NOMO-1 treated with DMSO at 0.1 percent for 48 hours (cell line): ENCODE measurements around the gene MEN1.
"Not testable (repeated sequence)": the region's sequence is repeated elsewhere in the genome, so short reads cannot be mapped to it uniquely, and the experiment has no call there.

Experiments
- DNase-seq: peaks from one replicate; lab custom pipeline; 2025; ENCODE audit not compliant: unreplicated experiment; lab: John Stamatoyannopoulos, UW

The MEN1 gene

GRCh38 chr11:64846998-64847666 lies 36.8 kb upstream of the MEN1 start:
- DNase-seq = peak; percentile 92

GRCh38 chr11:64845776-64846129 lies 35.4 kb upstream of the MEN1 start:
- not testable (repeated sequence) for DNase-seq

- DNase-seq = no peak
These were observed 34.9 kb upstream of the MEN1 start for GRCh38 chr11:64845129-64845775.

GRCh38 chr11:64844330-64845128 lies 34.2 kb upstream of the MEN1 start, which contains the start of gene CDC42BPG:
Gene CDC42BPG, minus strand, starts transcription at chr11:64844653. Its CDS starts 84 bp downstream, at chr11:64844569.
- DNase-seq = peak; percentile 62

DNA sequence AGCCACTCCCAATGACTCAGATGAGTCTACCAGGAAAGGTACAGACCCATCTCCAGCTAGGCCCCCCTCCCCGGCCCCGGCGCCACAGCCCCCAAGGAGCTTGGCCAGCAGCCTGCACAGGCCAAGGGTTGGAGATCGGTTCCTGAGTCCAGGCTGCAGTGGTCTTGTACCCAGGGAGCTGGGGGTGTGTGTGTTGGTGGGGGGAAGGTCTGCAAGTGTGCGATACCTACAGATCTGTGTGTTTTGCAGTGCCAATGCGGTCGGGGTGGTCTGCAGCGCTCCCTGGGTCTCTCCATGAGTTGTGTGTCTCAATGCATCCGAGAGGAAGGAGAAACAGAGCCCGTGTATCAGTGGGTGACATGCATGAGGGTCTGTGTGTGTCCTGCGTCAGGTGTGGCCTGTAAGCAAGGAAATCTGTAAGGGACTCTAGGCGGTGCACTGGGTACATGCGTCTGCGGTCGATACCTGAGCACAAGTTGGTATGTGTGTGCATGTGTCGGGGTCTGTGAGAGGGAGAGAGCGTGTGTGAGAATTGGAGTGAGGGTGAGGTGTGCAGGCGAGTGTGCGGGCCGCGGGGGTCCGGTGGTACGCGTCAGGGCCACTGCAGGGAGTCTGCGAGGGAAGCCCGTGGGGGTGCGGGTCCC lies 33.5 kb upstream of the MEN1 start:
- DNase-seq = no peak

DNA sequence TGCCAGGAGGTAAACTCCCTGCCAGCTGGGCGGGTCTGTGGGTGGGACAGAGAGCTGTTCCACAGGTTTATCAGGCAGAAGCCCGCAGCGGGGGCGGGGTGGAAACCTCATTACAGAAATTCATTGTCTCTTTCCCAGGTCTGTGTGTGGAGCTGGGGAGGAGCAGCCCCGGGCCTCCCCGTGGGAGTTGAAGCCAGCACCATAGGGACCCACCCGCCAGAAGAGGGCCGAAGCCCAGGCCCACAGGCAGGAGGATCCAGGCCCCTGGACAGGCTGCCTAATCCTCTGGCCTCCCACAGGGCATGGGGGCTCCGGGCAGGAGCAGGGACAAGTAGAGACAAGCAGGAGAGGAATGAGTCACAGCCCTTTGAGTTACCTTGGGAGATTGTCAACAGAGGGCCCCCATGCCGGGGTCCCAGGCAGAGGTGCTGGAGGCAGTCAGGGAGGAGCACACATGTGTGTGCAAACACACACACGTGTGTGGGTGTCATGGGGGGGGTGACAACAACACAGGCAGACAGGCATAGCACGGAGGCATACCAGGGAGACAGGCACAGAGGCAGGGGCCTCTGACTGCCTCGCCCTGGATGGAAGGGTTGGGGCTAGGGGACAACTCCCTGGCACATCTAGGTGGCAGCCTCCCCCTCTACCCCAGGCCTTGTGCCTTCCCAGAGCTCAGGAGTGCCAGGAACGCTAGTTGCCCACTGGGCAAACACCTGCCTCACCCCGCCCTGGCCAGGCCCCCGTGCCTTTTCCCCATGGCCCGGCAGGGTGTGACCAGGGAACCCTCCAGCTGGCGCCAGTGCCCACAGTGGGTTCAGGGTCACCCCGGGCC lies 32.7 kb upstream of the MEN1 start:
- no peak for DNase-seq

GRCh38 chr11:64842366-64842759 lies 32.0 kb upstream of the MEN1 start:
- DNase-seq = no peak

DNA sequence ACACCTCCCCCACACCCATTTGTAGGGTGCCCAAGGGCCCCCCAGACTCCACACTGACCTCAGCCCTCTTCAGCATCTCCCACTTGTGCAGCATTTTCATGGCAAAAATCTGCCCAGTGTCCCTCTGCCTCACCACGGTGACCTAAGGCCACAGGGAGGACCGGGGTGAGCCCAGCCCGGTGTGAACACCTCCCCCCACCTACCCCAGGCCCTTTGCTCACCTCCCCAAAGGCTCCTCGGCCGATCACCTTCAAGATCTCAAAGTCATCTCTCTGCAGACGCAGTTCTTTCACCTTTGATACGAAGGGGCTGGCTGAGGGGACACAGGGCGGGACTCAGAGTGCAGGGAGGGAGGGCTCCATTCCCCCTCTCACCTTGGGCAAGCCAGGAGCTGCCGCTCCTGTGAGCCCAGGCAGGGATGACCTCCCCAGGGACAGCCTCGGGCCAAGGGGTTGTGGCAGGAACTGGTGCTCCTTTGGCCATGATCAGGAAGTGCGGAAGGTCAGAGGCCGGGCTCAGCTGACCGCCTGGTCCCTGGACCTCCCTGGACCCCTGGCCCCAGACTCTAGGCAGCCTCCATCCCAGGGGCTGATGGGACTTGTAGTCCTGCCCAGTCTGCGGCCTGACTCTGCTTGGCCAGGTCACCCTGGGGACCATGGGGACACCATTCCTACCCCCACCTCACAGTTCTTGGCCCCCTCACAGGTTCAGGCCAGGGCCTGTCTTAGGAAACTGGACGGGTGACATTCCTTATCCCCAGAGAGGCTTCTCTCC lies 31.4 kb upstream of the MEN1 start:
- DNase-seq = no peak

DNA sequence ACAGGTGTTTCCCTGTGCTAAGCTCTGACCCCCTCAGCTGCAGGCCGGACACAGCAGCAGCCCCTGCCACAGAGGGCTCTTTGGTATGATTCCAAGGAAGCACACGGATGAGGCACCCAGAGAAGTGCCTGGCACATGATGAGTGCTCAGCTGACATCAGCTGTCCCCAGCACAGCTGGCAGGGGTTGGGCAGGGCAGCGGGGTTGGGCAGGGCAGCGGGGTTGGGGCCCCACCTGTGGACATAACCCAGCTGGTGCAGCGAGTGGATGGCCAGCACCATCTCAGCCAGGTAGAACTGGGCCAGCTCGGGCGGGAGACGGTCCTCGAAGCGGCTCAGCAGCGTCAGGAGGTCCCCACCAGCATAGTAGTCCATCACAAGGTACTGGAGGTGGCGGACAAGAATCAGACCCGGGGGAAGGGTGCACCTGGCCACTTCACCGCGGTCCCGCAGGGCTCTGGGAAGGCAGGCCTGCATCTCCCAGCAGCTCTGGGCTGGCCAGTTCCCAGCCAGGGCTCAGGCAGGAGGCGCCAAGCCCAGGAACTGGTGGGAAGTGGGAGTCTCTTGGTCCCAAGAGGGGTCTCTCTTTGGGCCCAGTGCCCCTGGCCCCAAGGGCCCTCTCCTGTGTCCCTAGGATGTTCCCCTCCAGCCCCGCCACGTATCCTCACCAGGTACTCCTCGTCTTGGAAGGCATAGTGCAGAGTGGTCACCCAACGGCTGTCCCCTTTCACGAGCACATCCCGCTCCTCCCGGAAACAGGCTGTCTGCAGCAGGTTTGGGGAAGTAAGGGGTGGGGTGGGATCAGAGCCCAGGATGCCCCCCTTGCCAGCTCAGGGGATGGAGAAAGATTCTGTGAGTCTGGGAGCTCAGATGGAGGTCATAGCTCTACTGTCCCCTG lies 29.8 kb upstream of the MEN1 start:
- no peak for DNase-seq

DNA sequence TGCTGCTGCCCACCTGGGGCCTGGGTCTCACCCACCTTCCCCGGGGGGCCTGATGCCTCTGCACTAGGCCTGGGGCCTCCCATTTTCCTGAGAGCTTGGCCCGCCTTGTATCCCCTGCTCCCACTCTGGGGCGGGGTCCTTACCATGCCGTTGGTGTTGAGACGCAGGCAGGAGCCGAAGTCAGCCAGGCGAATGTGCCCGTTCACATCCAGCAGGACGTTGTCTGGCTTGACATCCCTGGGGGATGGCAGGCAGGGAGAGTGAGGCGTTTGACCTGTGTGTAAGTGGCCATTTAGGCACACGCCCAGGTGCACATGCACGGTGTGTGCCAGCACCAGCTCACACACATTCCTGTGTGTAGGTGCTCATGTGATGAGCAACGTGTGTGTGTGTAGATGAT lies 29.0 kb upstream of the MEN1 start:
- no peak for DNase-seq

DNA sequence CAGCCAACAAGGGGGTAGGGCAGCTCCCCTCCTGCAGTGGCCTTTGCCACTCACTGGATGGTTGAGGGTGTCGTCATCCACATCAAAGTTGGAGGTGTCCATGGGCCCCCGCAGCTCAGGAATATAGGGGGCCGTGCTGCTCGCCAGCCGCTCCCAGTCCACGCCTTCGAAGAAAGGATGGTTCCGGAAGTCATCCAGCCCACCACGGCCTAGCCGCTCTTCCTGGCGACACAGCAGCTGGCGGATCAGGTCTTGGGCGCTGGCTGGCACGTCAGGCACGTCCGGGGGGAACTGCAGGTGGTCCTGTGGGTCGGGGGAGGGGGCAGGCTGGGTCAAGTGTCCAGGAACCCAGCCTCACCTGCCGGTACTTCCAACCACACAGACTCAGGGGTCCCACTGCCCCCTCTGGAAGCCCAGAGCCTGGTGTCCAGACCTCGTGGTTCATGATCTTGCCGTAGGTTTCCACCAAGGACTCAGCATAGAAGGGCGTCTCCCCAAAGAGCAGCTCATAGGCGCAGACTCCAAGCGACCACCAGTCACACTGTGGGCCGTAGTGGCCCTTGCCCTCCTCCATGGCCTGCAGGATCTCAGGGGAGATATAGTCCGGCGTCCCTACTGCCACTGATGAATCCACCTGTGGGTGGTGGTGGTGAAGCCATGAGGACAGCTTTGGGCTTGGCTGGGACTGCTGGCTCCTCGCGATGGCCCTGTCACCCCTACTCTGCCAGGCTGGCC lies 28.4 kb upstream of the MEN1 start:
- no peak for DNase-seq

- DNase-seq = no peak
These were observed 27.6 kb upstream of the MEN1 start for GRCh38 chr11:64837887-64838351.

DNA sequence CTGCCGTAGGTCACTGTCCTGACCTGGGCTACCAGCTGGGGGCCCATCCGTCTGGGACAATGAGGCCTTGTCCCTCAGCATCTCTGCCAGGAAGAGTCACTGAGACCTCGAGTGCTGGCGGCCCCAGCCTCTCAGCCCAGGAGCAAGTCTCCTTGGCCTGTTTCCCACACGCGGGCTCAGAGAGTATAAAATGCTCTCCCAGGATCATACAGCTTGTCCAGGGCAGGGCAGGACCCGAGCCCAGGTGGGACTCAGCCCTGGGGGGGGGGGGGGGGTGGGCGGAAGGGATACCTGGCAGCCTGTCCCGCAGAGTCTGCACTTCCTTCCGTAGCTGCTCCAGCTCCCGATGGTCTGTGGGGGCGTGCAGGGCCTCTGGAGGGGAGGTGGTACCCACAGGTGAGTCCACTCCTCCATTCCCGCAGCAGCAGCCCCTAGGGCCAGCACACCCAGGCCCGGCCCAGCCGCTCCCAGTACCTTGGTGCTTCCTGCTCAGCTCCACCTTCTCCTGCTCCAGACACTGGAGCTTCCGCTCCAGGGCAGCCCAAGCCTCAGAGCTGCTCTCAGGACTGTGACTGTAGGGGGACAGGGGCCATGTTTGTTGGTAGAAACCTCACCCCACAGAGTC lies 26.2 kb upstream of the MEN1 start:
- no peak for DNase-seq

- DNase-seq = no peak
These were observed 25.5 kb upstream of the MEN1 start for GRCh38 chr11:64835616-64836447.

DNA sequence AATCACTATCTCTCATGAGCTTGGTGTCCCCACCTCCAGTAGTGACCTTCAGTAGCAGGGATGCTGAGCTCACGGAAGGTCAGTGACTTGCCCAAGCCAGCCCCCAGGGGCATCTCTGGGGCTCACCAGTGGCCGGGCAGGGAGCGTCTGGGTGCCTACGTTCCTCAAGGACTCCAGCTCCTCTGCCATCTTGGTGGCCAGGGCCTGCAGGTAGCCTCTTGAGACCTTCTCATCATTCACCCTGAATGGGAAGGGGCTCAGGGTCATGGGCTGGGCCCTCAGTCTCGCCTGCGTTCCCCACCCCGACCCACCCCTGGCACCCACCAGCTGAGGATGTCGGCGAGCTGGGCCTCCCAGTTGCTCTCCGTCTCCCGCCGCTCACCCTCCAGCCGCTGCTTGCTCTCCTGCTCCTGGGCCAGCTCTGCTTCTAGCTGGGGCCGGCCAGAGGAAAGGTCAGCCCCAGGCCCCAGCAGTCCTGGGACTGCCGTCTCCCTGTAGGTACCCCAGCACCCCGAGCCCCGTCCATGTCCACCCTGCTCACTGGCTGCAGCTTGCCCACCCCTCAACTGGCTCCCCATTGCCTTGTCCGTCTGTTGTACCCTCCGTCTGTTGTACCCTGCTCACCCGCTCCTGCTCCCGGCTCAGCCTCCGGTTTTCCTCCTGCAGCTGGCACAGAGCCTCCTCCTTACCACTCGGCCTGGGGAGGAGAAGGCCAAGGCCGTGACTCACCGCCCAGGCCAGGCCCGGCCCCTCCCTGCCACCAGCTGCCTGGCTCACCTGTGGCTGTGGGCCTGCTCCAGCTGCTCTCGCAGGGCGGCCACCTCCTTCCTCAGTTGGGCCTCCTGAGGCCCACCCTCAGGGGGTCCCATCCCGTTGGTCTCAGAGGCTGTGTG lies 24.6 kb upstream of the MEN1 start:
- DNase-seq = no peak
